ENCODE measurements around the gene PSORS1C2. TPM values are rescaled to one million over a fixed set of nuclear protein-coding genes. Genes with fewer than 3 reads are reported as not detected.
A peak's percentile ranks its signal among the peaks of the same experiment; 100 is the strongest.

The PSORS1C2 gene
- total RNA-seq, 1 experiment from 2014 or later = 0.33 TPM

DNA sequence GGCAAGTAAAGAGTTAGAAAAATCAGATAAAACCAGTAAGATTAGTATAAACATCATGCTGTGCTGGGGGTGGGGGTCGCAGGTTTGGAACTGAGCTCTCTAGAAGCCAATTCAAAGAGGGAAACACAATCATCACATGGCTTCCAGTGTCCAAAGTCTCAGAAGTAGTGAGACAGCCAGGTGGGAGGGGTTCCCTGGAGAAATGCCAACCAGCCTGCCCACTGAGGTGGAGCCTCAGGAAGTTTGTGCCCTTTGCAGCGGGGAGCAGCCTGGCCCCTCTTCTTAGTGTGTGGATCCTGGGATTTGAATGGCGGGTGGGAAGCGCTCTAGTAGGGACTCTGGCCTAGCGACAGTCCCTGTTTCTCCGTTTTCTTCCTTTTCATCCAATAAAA lies 47.9 kb downstream of the PSORS1C2 start:
- no peak overlapping the region for H2AFZ ChIP-seq (ENCODE audit: low read length)
- no peak overlapping the region for H3K14ac ChIP-seq (ENCODE audit: insufficient read depth, low read length)
- H3K4me1 Mint-ChIP-seq = peaks cover 20 to 26% of the 10 kb centered on the region in 2 experiments
- no peaks in the 10 kb centered on the region for H3K9me3 ChIP-seq (ENCODE audit: control insufficient read depth, low read depth, low read length)
- H4K20me1 ChIP-seq (ENCODE audit: control insufficient read depth, insufficient read depth, insufficient read length) = no peaks in the 10 kb centered on the region
- H4K91ac ChIP-seq (ENCODE audit: insufficient read length, low read depth, low read length) = no peak overlapping the region
- H3K79me1 ChIP-seq (ENCODE audit: insufficient read depth, low read depth, low read length, poor library complexity, severe bottlenecking) = no peaks in the 10 kb centered on the region
- no peak overlapping the region for H2BK120ac ChIP-seq (ENCODE audit: low read depth, low read length, poor library complexity, severe bottlenecking)
- no peak overlapping the region for H2BK20ac ChIP-seq (ENCODE audit: low read depth, low read length, poor library complexity, severe bottlenecking)
- no peak overlapping the region for H3T11ph ChIP-seq (ENCODE audit: low read length)
- no peak overlapping the region for H3K27ac ChIP-seq (ENCODE audit: insufficient read length, low read depth, low read length)
- H3K27me3 Mint-ChIP-seq (ENCODE audit: low read depth) = no peaks in the 10 kb centered on the region; the same call in 1 of the 2 replicates
- DNase-seq = no peak
- no CpG with 5 or more reads among the region's 6 CpGs for WGBS (ENCODE audit: extremely low coverage, insufficient read length, low lambda C conversion rate)
- no peak overlapping the region for H2BK12ac ChIP-seq (ENCODE audit: insufficient read length, low read depth, low read length)
- H3K9ac ChIP-seq (ENCODE audit: extremely low read depth, insufficient read length, low read length) = no peak overlapping the region
- H3K36me3 Mint-ChIP-seq (ENCODE audit: insufficient read depth in 1 of 3, low read depth in 3 of 3) = no peaks in the 10 kb centered on the region
- H3K4me3 Mint-ChIP-seq = no peak overlapping the region
- no peak overlapping the region for H3K18ac ChIP-seq (ENCODE audit: insufficient read length, low read depth, low read length)
- no peak overlapping the region for H4K8ac ChIP-seq (replicated peaks; ENCODE audit: insufficient read length, low read depth, low read length)
- peaks cover 2% of the 10 kb centered on the region; the same call in 1 of the 2 replicates for H3K4me1 ChIP-seq (ENCODE audit: insufficient read depth, low read length)
- H3K4ac ChIP-seq (ENCODE audit: low read depth, low read length) = no peak overlapping the region
- H3K56ac ChIP-seq (ENCODE audit: insufficient read length, low read depth, low read length) = no peak overlapping the region
- no peaks in the 10 kb centered on the region for H3K27me3 ChIP-seq (ENCODE audit: insufficient read depth, low read length)
- H3K4me2 ChIP-seq (ENCODE audit: insufficient read depth, insufficient read length, low read length) = no peak overlapping the region
- H3K23me2 ChIP-seq (ENCODE audit: insufficient read length, low read depth, low read length, poor library complexity, severe bottlenecking) = no peaks in the 10 kb centered on the region
- no peaks in the 10 kb centered on the region for H3K79me2 ChIP-seq (ENCODE audit: insufficient read depth, low read length)
- H3K9me3 Mint-ChIP-seq = no peaks in the 10 kb centered on the region
- H2AK5ac ChIP-seq (ENCODE audit: insufficient read length, low read length) = no peak overlapping the region
- no peak for TF ChIP-seq CTCF (conservative IDR thresholded peaks at IDR 0.05)
- H2BK15ac ChIP-seq (ENCODE audit: low read depth, low read length) = no peak overlapping the region
- H2BK5ac ChIP-seq (ENCODE audit: insufficient read length, low read length) = no peak overlapping the region
- no peak overlapping the region for H3K23ac ChIP-seq (ENCODE audit: insufficient read length, low read depth, low read length)
- H4K5ac ChIP-seq (ENCODE audit: insufficient read length, low read depth, low read length) = no peak overlapping the region
- peak overlapping the region in 1 of 3 experiments; percentile 10; a peak in 1 of 7 replicates for H3K27ac Mint-ChIP-seq
